ENCODE data around the gene OGFOD3. TPM values are rescaled to one million over a fixed set of nuclear protein-coding genes. Genes with fewer than 3 reads are reported as not detected.
"Not testable (repeated sequence)": the region's sequence is repeated elsewhere in the genome, so short reads cannot be mapped to it uniquely, and the experiment has no call there.

Gene OGFOD3, protein sequence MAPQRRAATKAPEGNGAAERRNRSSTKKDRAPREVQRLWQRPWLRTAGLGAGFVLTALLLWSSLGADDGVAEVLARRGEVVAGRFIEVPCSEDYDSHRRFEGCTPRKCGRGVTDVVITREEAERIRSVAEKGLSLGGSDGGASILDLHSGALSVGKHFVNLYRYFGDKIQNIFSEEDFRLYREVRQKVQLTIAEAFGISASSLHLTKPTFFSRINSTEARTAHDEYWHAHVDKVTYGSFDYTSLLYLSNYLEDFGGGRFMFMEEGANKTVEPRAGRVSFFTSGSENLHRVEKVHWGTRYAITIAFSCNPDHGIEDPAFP
- 10 to 100 TPM; 22.8 to 31.6 (median 26.1) TPM for polyA plus RNA-seq (ENCODE audit: low read depth in 6 of 6)

DNA sequence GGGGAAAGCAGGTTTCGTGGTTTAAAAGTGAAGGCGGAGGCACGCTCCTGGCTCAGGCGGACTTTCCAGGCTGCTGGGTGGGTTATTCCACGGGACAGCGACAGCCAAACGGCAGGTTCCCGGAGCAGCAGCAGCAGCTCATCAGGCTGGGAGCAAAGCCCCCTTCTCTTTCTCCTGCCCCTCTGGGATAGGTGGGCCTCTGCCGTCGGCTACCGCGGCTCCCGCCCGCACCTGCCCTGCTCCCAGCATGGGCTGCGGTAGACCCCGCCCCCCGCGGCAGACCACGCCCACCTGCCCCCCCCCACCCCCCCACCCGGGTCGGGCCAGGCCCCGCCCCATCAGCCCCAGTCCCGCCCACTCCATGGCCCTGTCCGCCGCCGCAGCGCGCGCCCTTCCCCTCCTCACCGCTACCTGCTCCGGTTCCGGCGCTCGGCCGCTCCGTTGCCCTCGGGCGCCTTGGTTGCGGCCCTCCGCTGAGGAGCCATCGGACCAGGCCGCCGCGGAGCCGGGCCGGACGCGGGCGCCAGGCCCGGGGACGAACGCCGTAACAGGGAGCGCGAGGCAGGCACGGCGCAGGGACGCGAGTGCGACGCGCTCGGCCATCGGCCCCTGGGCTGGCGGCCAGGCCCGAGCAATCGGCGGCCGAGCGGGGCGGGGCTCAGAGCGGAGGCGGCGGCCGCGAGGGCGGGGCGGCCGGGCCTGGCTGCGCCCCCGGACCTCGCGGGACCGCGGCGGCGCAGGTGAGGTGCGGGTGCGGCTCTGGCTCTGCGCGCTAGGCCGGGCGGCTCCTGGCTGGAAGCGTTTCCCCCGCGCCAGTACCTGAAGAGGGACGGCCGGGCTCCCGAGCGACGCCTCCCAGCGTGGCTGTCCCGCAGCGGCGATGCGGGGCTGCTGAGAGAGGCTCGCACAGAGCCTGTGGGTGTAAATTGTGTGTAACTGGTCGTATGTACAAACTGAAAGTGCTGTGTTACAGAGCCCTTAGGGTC lies at the start of gene OGFOD3, which contains the start of gene HEXD:
TSS of gene OGFOD3 (minus strand) at position 586 of the 986 bp plus-strand sequence. CDS start at position 485, 101 bp downstream.
TSS of gene HEXD (plus strand) at position 347 of the 986 bp plus-strand sequence. CDS start 1,453 bp downstream, outside the sequence.
- H3K36me3 Mint-ChIP-seq = peaks cover 13 to 24% of the 10 kb centered on the region in 2 donors
- peak within 1 kb of the TSS; percentile 72 to 93 (median 86) for H3K4me3 Mint-ChIP-seq
- H3K27me3 Mint-ChIP-seq = no peaks in the 10 kb centered on the region
- DNase-seq (peak; percentile 92), ATAC-seq (ENCODE audit: low read depth in 2 of 2) (peak; percentile 82 to 85)
- peaks cover 29 to 51% (median 29%) of the 10 kb centered on the region in 3 donors for H3K4me1 Mint-ChIP-seq
- H3K9me3 Mint-ChIP-seq = peaks cover 0 to 3% (median 0%) of the 10 kb centered on the region in 7 donors
- H3K27ac Mint-ChIP-seq = peak within 1 kb of the TSS; percentile 58 to 90 (median 78)

DNA sequence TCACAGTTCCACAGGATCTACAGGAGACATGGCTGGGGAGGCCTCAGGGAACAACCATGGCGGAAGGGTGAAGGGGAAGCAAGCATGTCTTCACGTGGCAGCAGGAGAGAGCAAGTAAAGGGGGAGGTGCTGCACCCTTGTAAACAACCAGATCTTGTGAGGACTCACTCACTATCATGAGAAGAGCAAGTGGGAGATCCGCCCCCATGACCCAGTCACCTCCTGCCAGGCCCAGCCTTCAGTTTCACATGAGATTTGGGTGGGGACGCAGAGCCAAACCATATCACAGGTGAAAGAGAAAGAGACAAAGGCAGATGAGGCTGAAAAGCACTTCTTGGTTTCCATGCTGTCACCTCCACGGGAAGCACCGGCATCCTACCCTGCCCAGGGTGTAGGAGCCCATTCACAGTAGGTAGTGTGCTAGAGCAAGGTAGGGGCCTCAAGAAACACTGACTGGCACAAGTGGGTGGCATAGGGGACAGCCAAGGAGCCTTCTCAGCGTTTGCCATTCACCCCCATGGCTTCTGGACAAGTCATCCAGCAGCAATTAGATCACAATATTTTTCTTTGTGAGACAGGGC lies 46.7 kb upstream of the OGFOD3 start:
- Mint-ChIP-seq H3K27me3 (no peaks in the 10 kb centered on the region), H3K9me3 (no peaks in the 10 kb centered on the region), H3K4me3 (no peak overlapping the region), H3K36me3 (peaks cover 23 to 34% of the 10 kb centered on the region in 2 donors), H3K27ac (peak overlapping the region in 1 of 6 donors; percentile 82), H3K4me1 (peaks cover 17 to 22% (median 20%) of the 10 kb centered on the region in 3 donors)
- DNase-seq = no peak
- no peak for ATAC-seq (ENCODE audit: low read depth in 2 of 2)

DNA sequence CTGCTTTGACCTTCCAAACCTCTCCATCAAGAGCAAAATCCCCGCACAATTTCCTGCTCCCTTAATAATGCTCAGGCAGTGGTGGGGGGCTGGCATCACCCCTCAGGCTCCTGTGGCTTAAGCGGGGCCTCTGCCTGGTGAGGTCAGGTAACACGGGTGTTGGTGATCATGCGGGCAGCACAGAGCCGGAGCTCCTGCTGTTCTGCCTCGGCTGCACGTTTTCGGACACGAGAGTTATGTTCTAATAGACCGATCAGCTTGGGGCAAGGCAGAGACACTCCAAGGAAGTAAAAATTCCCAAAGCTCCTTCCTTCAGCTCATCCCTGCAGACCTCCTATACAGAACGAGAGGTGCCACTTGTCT lies 46.2 kb upstream of the OGFOD3 start:
- no peak for ATAC-seq (ENCODE audit: low read depth in 2 of 2)
- H3K27ac Mint-ChIP-seq = peak overlapping the region in 1 of 6 donors; percentile 82

DNA sequence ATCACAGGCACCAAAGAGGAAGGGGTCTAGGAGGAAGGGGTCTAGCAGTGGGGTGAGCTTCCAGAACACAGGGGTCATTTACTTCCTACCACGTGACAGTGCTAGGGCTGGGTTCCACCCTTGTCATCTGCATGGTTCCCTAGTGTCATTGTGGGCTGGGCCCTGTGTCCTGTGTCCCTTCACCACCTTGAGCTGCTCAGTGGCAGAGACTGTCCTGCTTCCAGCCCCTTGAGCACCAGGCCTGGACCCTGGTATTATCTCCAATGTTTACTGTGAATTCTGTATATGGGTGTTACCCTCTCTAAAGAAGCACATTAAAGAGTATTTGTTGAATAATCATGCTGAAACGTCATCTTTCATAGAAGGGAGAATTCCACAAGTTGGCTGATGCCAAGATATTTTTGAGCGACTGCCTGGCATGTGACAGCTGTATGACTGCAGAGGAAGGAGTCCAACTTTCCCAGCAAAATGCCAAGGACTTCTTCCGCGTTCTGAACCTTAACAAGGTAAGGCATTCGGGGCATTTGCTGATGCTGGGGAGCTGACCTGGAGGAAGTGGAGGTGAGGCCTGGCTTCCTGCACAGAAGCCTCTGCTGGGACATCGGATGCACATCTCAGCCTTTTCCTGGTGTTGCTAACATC lies 45.7 kb upstream of the OGFOD3 start:
- Mint-ChIP-seq H3K36me3 (peaks cover 20 to 31% of the 10 kb centered on the region in 2 donors), H3K27me3 (no peaks in the 10 kb centered on the region), H3K4me3 (peak overlapping the region in 2 of 8 donors; percentile 41 to 76), H3K4me1 (peaks cover 22 to 28% (median 27%) of the 10 kb centered on the region in 3 donors), H3K9me3 (no peaks in the 10 kb centered on the region), H3K27ac (peak overlapping the region in 1 of 6 donors; percentile 6)
- DNase-seq = no peak
- no peak for ATAC-seq (ENCODE audit: low read depth in 2 of 2)

More for the DNA sequence above, 46.2 kb upstream of the OGFOD3 start:
- peaks cover 17 to 23% (median 23%) of the 10 kb centered on the region in 3 donors for H3K4me1 Mint-ChIP-seq
- no peak overlapping the region for H3K4me3 Mint-ChIP-seq
- no peaks in the 10 kb centered on the region for H3K9me3 Mint-ChIP-seq
- H3K36me3 Mint-ChIP-seq = peaks cover 23 to 34% of the 10 kb centered on the region in 2 donors
- no peak for DNase-seq
- no peaks in the 10 kb centered on the region for H3K27me3 Mint-ChIP-seq

DNA sequence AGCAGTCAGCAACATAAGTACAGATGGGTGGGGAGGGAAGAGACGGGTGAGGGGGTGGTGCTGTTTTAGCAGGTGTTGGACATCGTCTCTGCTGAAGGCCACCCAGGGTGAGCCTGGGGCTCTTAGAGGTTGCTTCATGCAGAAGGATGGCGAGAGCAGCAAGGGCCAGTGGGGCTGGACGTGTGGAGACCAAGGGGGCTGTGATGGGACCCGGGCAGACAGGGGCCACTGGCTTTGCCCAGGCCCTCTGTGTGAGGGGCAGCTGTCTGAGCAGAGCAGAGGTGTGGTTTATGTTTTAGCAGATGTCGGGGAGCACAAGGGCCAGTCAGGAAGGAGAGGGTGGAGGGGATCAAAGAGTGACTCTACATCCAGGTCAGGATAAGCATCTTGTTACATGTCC lies 45.0 kb upstream of the OGFOD3 start:
- DNase-seq (no peak), ATAC-seq (ENCODE audit: low read depth in 2 of 2) (no peak)
- Mint-ChIP-seq H3K4me1 (peaks cover 24 to 30% (median 27%) of the 10 kb centered on the region in 3 donors), H3K27ac (peak overlapping the region in 4 of 6 donors; percentile 24 to 75 (median 54)), H3K4me3 (peak overlapping the region in 3 of 8 donors; percentile 31 to 76 (median 41)), H3K36me3 (peaks cover 13 to 24% of the 10 kb centered on the region in 2 donors), H3K9me3 (no peaks in the 10 kb centered on the region), H3K27me3 (no peaks in the 10 kb centered on the region)

DNA sequence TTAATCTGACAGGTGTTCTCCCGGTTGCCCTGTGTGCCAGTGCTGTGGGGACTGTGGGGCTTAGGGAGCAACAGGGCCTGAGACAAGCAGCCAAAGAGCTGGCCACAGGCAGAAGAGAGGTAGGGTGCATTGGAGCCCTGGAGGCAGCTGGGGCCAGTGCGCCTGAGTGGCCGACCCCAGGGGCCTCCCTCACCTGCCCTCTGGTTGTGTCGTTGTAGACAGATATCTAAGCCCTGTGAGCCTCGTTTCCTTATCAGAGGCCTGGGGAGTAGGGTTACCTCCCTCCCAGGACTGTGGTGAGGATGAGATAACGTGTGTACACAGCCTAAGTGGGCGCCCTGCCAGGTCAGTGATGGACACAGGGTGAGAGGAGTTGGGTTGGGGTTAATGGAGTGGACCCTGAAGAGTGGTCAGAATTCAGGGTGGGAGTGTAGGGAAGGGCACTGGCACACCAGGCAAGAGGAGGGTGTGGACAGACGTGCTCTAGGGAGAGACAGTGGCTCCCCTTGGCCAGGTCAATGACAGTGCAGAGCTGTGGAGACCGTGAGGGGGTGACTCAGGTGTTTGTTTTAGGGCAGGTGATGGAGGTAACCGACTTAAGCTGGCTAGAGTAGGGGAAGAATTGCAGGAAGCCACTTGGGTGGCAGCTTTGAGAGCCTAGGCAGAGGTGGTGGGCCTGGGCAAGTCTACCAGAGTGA lies 43.6 kb upstream of the OGFOD3 start:
- DNase-seq (no peak), ATAC-seq (ENCODE audit: low read depth in 2 of 2) (no peak)
- peak overlapping the region in 3 of 6 donors; percentile 22 to 60 (median 50) for H3K27ac Mint-ChIP-seq
- H3K9me3 Mint-ChIP-seq = no peaks in the 10 kb centered on the region
- peaks cover 12 to 24% of the 10 kb centered on the region in 2 donors for H3K36me3 Mint-ChIP-seq
- H3K4me1 Mint-ChIP-seq = peaks cover 34 to 41% (median 38%) of the 10 kb centered on the region in 3 donors
- peak overlapping the region in 1 of 8 donors; percentile 76 for H3K4me3 Mint-ChIP-seq
- no peaks in the 10 kb centered on the region for H3K27me3 Mint-ChIP-seq

DNA sequence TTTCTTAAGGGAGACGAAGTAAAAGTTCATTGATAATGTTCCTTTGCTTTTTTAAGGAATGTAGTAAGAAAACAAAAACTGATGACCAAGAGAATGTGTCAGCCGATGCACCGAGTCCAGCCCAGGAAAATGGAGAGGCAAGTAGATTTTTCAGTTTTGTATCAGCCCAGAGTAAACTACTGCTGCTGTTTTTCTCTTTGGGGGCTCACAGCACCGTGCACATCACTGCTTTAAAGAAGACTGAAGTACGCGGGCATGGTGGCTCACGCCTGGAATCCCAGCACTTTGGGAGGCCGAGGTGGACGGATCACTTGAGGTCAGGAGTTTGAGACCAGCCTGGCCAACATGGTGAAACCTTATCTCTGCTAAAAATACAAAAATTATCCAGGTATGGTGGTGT lies 41.5 kb upstream of the OGFOD3 start:
- Mint-ChIP-seq H3K27ac (peak overlapping the region in 1 of 6 donors; percentile 99), H3K4me1 (peaks cover 35 to 41% (median 39%) of the 10 kb centered on the region in 3 donors), H3K36me3 (peaks cover 5 to 21% of the 10 kb centered on the region in 2 donors), H3K4me3 (peak overlapping the region in 5 of 8 donors; percentile 31 to 95 (median 90))
- not testable (repeated sequence) for DNase-seq; ATAC-seq (ENCODE audit: low read depth in 2 of 2); H3K27me3 Mint-ChIP-seq; H3K9me3 Mint-ChIP-seq

DNA sequence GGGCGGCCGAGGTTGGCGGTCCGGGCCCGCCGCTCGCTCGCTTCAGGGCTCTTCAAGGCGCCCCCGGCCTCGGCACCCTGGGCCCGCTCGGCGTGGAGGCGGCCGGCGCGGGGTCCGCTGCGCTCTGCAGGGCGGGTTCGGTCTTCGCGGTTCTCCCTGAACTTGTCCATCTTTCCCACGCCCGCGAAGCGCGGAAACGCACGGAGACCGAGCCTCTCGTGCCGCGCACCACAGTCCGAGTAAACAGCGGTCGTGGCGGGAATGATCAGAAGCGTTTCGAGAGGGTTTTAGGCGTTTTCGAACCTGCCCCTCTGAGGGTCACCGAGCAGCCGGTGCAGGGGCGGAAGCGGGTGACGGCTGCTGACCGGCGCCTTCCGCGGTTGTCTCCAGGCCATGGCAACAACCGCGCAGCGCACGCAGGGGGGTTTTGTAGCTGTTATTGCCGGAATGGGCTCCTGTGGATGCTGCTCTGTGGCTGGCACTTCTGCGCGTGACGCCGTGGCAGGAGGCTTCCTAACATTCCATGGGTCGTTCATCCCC lies 40.6 kb upstream of the OGFOD3 start:
- peaks cover 5 to 11% of the 10 kb centered on the region in 2 donors for H3K36me3 Mint-ChIP-seq
- H3K9me3 Mint-ChIP-seq = no peaks in the 10 kb centered on the region
- H3K27ac Mint-ChIP-seq = peak overlapping the region; percentile 90 to 99 (median 96)
- DNase-seq (no peak), ATAC-seq (ENCODE audit: low read depth in 2 of 2) (no peak)
- peak overlapping the region; percentile 88 to 95 (median 92) for H3K4me3 Mint-ChIP-seq
- peaks cover 35 to 39% (median 37%) of the 10 kb centered on the region in 3 donors for H3K4me1 Mint-ChIP-seq
- H3K27me3 Mint-ChIP-seq = no peaks in the 10 kb centered on the region

DNA sequence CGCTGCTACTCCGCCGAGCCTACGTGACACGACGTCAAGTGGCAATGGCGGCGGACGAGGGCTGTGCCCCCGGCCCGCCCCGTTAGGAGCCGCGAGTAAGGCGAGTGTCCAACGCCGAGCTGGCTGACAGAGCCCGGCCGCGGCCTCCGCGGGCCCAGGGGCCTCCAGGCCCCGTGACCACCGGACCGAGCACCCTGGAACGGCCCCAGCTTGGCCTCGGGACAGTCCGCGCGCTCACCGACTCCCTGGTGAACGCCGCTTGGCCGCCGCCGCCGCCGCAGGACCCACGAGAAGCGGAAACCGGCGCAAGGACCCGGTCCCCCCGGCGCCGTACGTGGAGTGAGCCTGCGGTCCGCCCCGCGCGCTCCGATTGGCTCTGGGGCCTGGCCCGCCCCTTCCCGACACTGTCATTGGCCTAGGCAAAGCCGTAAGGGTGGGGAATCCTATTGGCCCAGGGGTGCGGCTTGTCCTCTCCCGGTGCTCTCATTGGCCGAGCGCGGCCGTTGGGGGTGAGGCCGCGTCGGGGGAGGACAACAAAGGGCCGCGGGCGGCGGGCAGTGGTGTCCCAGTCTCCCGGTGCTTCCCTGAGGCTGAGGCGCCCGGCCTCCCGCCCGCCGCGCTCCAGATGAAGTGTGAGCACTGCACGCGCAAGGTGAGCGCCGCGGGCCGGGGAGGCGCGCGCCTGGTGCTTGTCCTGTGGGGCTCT lies 39.9 kb upstream of the OGFOD3 start, which contains the start of gene NARF:
TSS of gene NARF (plus strand) at position 563 of the 706 bp plus-strand sequence. CDS start at position 626, 63 bp downstream.
- Mint-ChIP-seq H3K36me3 (peaks cover 5 to 10% of the 10 kb centered on the region in 2 donors), H3K4me3 (peak within 1 kb of the TSS; percentile 88 to 95 (median 92)), H3K27ac (peak within 1 kb of the TSS; percentile 98 to 99 (median 99)), H3K27me3 (no peaks in the 10 kb centered on the region), H3K9me3 (no peaks in the 10 kb centered on the region), H3K4me1 (peaks cover 33 to 37% (median 36%) of the 10 kb centered on the region in 3 donors)
- ATAC-seq (ENCODE audit: low read depth in 2 of 2) (peak; percentile 90 to 91), DNase-seq (peak; percentile 97)

DNA sequence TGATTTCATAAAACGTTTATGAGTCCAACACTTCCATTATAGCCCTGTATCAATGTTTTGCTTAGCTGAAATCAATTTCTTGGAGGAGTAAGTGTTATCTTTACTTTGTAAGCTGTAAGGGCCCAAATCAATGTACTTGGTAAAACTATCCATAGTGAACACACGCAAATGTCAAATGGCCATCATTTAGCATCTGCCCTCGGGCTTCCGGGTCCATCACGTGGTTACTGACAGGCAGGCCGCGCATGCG lies 39.5 kb upstream of the OGFOD3 start:
- DNase-seq (no peak), ATAC-seq (ENCODE audit: low read depth in 2 of 2) (no peak)
- Mint-ChIP-seq H3K27ac (peak overlapping the region; percentile 98 to 99 (median 99)), H3K4me3 (peak overlapping the region; percentile 85 to 95 (median 92)), H3K4me1 (peaks cover 30 to 37% (median 35%) of the 10 kb centered on the region in 3 donors), H3K36me3 (peaks cover 5 to 9% of the 10 kb centered on the region in 2 donors), H3K27me3 (no peaks in the 10 kb centered on the region), H3K9me3 (no peaks in the 10 kb centered on the region)

All from naive B cell (primary cell).